A673 (cell line): ENCODE results near the gene ST6GALNAC3.

Experiments used
- EZH2 ChIP-seq: fragments of 200-600 bp; sonication (generic); IDR thresholded peaks from 2 replicates; pipeline ENCODE4 v1.6.1; 2017; ENCODE audit warnings: borderline replicate concordance, low read depth, mild to moderate bottlenecking, mixed read lengths, antibody characterized with exemption, low read length; ENCODE audit not compliant: poor library complexity, severe bottlenecking
- TF ChIP-seq, protein P1 (sequence below): fragments of 300-800, 200-600 bp; sonication (generic); conservative IDR thresholded peaks from 2 replicates; pipeline ENCODE4 v1.5.1; 2017; ENCODE audit warnings: low read depth, mild to moderate bottlenecking, antibody characterized with exemption, low read length, moderate library complexity, mixed read lengths

DNA sequence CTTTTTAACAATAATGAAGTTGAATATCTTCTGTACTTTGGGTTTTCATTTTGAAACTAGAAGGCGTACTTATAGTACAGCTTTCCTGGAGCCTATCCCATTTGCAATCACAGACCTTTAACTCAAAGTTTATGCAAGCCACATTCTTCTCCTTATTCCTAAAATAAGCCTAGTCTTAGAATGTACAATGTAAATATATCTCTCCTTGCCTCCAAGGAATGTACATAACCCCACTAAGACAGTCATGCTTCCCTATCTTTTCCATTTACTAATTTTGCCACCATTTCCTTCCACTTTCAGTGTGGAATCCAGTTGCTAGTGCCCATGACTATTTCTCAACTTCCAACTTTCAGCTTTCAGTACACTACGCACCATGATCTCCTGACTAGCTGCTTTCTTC is 327.6 kb downstream of the ST6GALNAC3 start:
- TF ChIP-seq, protein P1, sequence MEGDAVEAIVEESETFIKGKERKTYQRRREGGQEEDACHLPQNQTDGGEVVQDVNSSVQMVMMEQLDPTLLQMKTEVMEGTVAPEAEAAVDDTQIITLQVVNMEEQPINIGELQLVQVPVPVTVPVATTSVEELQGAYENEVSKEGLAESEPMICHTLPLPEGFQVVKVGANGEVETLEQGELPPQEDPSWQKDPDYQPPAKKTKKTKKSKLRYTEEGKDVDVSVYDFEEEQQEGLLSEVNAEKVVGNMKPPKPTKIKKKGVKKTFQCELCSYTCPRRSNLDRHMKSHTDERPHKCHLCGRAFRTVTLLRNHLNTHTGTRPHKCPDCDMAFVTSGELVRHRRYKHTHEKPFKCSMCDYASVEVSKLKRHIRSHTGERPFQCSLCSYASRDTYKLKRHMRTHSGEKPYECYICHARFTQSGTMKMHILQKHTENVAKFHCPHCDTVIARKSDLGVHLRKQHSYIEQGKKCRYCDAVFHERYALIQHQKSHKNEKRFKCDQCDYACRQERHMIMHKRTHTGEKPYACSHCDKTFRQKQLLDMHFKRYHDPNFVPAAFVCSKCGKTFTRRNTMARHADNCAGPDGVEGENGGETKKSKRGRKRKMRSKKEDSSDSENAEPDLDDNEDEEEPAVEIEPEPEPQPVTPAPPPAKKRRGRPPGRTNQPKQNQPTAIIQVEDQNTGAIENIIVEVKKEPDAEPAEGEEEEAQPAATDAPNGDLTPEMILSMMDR = no peak
- no peak for TF ChIP-seq EZH2
